ENCODE results near the gene LDB3. TPM values are rescaled to one million over a fixed set of nuclear protein-coding genes. Genes with fewer than 3 reads are reported as not detected.

LDB3 gene
- total RNA-seq, 1 donor from 2014 or later: 4.7 TPM

GRCh38 chr10:86708068-86708782 is 39.9 kb downstream of the LDB3 start:
- no peaks in the 10 kb centered on the region for H3K36me3 ChIP-seq
- intact Hi-C loops (cut with DNase I): loop anchor here (5.0 kb wide), 1 partner anchor 189 kb away; no protein-coding TSS in a partner anchor
- H3K4me1 ChIP-seq: peaks cover 15% of the 10 kb centered on the region

GRCh38 chr10:86708783-86709380 is 40.6 kb downstream of the LDB3 start:
- intact Hi-C loops (cut with DNase I): loop anchor here (5.0 kb wide), 1 partner anchor 188 kb away; no protein-coding TSS in a partner anchor
- H3K27ac ChIP-seq: no peak overlapping the region
- no peak for DNase-seq (ENCODE audit: extremely low spot score in 2 of 2)
- H3K27me3 ChIP-seq: no peaks in the 10 kb centered on the region
- H3K9me3 ChIP-seq: no peaks in the 10 kb centered on the region
- H3K4me1 ChIP-seq: peaks cover 15% of the 10 kb centered on the region
- TF ChIP-seq, protein P1, sequence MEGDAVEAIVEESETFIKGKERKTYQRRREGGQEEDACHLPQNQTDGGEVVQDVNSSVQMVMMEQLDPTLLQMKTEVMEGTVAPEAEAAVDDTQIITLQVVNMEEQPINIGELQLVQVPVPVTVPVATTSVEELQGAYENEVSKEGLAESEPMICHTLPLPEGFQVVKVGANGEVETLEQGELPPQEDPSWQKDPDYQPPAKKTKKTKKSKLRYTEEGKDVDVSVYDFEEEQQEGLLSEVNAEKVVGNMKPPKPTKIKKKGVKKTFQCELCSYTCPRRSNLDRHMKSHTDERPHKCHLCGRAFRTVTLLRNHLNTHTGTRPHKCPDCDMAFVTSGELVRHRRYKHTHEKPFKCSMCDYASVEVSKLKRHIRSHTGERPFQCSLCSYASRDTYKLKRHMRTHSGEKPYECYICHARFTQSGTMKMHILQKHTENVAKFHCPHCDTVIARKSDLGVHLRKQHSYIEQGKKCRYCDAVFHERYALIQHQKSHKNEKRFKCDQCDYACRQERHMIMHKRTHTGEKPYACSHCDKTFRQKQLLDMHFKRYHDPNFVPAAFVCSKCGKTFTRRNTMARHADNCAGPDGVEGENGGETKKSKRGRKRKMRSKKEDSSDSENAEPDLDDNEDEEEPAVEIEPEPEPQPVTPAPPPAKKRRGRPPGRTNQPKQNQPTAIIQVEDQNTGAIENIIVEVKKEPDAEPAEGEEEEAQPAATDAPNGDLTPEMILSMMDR (IDR thresholded peaks at IDR 0.05): no peak
- TF ChIP-seq POLR2A (IDR thresholded peaks at IDR 0.05): no peak
- TF ChIP-seq POLR2AphosphoS5 (IDR thresholded peaks at IDR 0.05; ENCODE audit: insufficient read depth in 1 of 2, low read depth in 1 of 2): no peak
- H3K36me3 ChIP-seq: no peaks in the 10 kb centered on the region
- H3K4me3 ChIP-seq: no peak overlapping the region

More at GRCh38 chr10:86708068-86708782, 39.9 kb downstream of the LDB3 start:
- Histone ChIP-seq H3K4me3 (no peak overlapping the region), H3K27me3 (no peaks in the 10 kb centered on the region), H3K27ac (no peak overlapping the region), H3K9me3 (no peaks in the 10 kb centered on the region)
- DNase-seq (ENCODE audit: extremely low spot score in 2 of 2): no peak
- TF ChIP-seq, protein P1 (IDR thresholded peaks at IDR 0.05): no peak
- TF ChIP-seq POLR2AphosphoS5 (IDR thresholded peaks at IDR 0.05; ENCODE audit: insufficient read depth in 1 of 2, low read depth in 1 of 2): no peak
- TF ChIP-seq POLR2A (IDR thresholded peaks at IDR 0.05): no peak

- Histone ChIP-seq H3K4me1 (peaks cover 15% of the 10 kb centered on the region), H3K9me3 (no peaks in the 10 kb centered on the region), H3K27me3 (no peaks in the 10 kb centered on the region), H3K36me3 (no peaks in the 10 kb centered on the region), H3K27ac (no peak overlapping the region), H3K4me3 (no peak overlapping the region)
- intact Hi-C loops (cut with DNase I): loop anchor here (5.0 kb wide), 2 partner anchors 48 to 188 kb away; partner anchors contain the start of gene BMPR1A
- DNase-seq (ENCODE audit: extremely low spot score in 2 of 2): no peak
- TF ChIP-seq POLR2AphosphoS5 (IDR thresholded peaks at IDR 0.05; ENCODE audit: insufficient read depth in 1 of 2, low read depth in 1 of 2) (no peak), POLR2A (IDR thresholded peaks at IDR 0.05) (no peak)
- TF ChIP-seq, protein P1 (IDR thresholded peaks at IDR 0.05): no peak
These were observed 41.3 kb downstream of the LDB3 start for GRCh38 chr10:86709396-86710185.

DNA sequence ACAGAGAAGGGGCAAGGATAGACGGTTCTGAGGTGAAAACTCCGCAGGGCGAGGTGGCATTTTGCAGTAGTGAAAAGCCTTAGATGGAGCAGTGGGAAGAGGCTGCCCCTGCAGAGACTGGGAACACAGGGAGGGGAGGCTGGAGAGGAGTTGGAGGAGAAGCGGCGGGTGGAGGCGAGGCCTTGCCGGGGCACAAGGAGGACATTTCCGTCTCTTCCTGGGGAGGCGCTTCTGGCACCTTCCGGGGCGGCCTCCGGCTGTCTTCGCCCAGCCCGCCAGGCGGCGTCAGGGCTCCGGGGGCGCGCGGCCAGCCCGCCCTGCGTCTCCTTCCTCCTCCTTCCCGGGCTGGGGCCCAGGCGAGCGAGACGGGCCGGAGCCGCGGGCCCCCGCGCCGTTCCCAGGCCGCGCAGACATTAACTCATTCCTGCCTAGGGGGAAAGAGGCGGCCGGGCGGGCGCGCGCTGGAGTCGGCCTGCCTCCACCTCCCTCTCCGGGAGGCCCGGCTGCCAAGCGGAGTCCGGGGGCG is 42.7 kb downstream of the LDB3 start:
- Histone ChIP-seq H3K4me1 (peaks cover 15% of the 10 kb centered on the region), H3K27ac (peak overlapping the region; percentile 96), H3K27me3 (no peaks in the 10 kb centered on the region), H3K4me3 (peak overlapping the region; percentile 72 to 76), H3K36me3 (no peaks in the 10 kb centered on the region), H3K9me3 (no peaks in the 10 kb centered on the region)
- intact Hi-C loops (cut with DNase I): loop anchor here (5.0 kb wide), 1 partner anchor 46 kb away; the partner anchor contains the start of gene BMPR1A
- no peak for DNase-seq (ENCODE audit: extremely low spot score in 2 of 2)
- TF ChIP-seq POLR2A (IDR thresholded peaks at IDR 0.05): peak in 1 of 2 donors; percentile 58
- TF ChIP-seq, protein P1 (IDR thresholded peaks at IDR 0.05): peak; percentile 57 to 90 (median 76)
- peak in 1 of 2 donors; percentile 61 for TF ChIP-seq POLR2AphosphoS5 (IDR thresholded peaks at IDR 0.05; ENCODE audit: insufficient read depth in 1 of 2, low read depth in 1 of 2)
